Measurements from ENCODE around the gene ABLIM1.

The ABLIM1 gene

DNA sequence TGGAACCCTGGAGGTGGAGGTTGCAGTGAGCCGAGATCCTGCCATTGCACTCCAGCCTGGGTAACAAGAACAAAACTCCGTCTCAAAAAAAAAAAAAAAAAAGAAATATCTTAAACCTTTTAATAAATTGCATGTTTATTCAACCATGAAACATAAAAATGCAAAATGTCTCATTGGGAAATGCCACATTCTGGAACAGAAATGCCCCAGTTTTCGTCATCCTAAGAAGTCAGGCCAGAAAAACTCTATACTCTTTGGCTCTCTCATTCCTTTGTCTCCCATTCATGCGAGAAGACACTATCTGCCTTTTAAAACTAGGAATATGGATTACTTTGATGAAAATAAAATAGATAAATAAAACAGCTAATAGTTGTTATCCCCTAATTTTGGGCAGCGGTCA is 21.5 kb upstream of the ABLIM1 start:
- no peak for DNase-seq

GRCh38 chr10:114678820-114679219 is 20.7 kb upstream of the ABLIM1 start:
- DNase-seq = peak; percentile 67

- DNase-seq = no peak
Observed at GRCh38 chr10:114678336-114678735, 20.3 kb upstream of the ABLIM1 start.

DNA sequence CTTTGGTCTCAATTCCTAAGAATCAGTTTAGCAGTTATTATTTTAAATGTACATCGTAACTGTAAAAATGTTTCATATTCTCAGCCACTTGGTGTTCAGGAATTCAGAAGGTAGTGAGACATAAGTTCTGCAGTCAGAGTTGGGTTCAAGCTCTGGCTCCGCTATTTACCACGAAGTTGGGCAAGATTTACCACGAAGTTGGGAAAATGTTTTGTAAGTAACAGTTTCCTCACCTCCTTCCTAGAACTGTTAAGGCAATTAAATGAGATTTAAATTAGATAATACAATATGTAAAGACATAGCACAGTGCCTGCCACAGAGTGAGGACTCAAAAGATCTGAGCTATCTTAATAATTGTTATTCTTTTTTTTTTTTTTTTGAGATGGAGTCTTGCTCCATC is 16.3 kb upstream of the ABLIM1 start:
- DNase-seq = peak; percentile 74

- DNase-seq = no peak
Observed at GRCh38 chr10:114669648-114670047, 11.6 kb upstream of the ABLIM1 start.

DNA sequence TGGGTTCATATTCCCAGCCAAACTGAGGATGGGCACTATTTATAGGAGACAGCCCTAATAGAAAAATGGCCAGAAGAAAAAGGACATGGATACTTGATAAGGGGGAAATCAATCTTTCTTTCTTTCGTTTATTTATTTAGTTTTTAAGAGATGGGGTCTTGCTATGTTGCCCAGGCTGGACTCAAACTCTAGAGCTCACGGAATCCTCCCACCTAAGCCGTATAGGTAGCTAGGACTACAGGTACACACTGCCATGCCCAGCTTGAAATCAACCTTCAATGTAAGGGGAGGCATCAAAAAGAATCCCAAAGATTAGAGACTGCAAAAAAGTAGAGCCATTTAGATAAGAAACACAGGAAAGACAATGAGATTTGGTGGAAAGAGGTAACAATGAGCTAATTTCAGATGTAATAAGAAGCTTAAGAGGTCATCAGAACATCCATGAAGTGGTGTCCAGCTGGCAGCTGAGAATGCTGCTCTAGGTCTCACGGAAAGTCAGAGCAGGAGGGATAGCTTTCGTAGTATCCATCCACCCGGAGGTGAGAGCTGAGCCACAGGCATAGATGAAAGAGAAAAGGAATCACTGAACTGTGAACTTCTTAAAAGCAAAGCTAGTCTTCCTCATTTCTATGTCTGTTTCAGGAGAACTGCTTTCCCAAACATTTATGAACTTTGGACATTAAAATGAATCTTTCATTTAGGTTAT is 10.5 kb upstream of the ABLIM1 start:
- DNase-seq = no peak

DNA sequence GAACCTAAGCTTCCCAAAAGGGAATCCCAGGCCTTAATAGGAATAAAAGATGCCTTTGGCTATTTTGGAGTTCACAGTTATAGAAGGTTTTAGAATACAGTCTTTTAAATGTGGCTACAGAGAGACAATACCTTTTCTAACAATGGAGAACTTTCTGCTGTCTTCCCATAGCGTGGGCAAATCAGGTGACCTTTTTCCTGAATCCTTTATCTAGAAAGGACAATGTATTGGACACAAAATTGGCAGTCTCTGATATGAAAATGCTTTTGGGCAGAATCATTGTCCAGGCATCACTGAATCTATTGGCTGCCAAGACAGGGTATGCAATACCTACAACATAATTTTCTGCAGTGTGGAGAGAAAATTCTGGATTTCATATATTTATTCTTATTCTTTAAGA is 7.8 kb upstream of the ABLIM1 start:
- no peak for DNase-seq

- no peak for DNase-seq
Observed at GRCh38 chr10:114665406-114665805, 7.3 kb upstream of the ABLIM1 start.

DNA sequence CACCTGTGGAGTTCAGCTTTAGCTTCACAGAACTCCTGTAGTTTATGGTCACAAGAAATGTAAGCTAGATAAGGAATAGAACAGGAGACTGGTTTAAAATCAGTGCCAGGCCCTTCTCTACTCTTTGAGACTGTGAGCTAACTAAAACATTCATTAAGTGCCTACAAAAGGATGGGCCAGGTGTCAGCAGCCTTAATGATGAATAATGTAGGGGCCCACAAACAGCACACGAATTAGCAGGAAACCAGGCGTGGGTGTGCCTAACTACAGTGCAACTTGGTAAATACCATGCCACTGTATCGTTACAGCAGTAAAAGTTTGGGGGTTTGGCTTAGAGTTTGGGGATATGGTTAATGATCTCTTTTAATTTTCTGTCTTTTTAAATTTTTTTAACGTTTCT is 6.1 kb upstream of the ABLIM1 start:
- DNase-seq = no peak

GRCh38 chr10:114663626-114664025 is 5.6 kb upstream of the ABLIM1 start:
- no peak for DNase-seq

GRCh38 chr10:114662646-114663217 is 4.7 kb upstream of the ABLIM1 start:
- DNase-seq = no peak

DNA sequence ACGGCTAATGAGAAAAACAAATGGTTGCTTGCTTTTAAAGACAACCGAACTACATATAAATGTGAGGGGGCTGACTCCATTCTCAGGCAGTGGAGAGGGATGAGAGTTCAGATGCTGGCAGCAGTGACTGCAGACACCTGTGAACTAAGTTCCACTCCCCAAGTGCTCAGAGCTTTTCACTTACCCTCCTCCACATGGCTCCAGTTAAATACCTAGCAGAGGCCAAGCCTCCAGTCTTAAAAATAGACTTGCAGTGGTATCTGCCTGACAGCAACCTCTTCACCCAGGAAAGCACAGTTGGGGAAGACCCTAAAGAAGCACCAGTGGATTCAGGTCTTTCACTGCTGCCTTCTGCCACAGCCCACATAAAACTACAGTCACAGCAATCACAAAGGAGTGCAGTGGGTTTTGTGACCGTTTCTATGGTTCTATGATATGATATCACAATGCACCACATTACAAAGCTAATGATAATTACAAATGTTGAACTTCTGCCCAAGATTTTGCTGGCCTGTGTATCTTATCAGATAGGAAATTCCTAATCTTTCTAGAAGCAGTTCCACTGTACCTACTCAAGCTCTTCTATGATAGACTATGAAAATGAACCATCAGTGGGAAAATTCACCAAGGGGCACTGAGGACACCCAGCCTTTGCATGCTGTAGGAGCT is 3.3 kb upstream of the ABLIM1 start:
- DNase-seq = no peak

- no peak for DNase-seq
Observed at GRCh38 chr10:114655671-114656070, 2.4 kb downstream of the ABLIM1 start.

DNA sequence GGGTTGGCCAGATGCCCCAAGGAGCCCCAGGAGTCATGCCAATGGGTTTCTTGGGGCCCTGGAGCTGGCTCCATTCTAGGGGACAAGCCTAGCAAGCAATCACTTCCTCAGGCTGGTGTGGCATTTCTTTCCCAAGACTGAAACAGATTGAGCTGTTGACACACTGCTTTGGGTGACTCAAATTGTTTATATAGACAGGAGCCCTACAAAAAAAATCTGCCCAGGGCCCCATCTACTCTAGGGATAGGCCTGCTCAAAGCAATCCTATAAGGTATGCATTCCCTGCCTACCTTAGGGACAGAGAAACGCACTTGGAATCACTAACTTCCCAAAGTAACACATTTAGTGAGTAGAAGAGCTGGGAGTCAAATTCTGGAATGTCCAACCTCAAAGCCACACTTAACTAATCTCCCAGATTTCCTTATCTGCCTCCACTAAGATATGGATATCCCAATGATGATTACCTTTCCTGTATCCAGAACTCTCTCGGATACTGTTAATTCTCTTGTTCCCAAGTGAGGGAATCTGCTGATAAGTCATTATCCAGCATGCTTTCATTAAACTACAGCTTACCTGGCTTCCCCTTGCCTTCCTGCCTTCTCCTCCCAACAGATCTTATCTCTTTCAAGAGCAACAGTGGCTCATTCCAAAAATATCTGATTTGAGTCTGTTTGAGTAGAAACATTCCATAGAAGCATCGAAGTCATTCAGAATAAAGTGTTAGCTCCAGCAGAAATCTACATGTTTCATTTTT is 3.1 kb downstream of the ABLIM1 start:
- DNase-seq = no peak

DNA sequence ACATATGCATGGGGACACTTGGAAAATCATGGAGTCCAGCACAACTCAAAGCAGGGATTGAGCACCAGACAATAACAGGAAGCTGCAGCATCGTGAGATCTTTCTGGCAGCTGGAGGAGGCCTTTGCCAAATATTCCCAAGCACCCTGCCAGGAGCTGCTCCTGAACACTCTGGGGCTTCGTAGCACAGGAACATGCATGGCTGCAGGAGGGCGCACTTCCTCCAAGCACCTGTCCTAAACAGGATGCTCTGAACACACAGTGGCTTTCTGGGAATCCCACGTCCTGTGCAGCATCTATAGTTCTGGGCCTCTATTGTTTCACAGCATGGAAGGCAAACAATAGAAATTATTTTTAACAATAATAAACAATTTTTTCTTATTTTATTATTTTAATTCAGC is 4.1 kb downstream of the ABLIM1 start:
- DNase-seq = no peak

DNA sequence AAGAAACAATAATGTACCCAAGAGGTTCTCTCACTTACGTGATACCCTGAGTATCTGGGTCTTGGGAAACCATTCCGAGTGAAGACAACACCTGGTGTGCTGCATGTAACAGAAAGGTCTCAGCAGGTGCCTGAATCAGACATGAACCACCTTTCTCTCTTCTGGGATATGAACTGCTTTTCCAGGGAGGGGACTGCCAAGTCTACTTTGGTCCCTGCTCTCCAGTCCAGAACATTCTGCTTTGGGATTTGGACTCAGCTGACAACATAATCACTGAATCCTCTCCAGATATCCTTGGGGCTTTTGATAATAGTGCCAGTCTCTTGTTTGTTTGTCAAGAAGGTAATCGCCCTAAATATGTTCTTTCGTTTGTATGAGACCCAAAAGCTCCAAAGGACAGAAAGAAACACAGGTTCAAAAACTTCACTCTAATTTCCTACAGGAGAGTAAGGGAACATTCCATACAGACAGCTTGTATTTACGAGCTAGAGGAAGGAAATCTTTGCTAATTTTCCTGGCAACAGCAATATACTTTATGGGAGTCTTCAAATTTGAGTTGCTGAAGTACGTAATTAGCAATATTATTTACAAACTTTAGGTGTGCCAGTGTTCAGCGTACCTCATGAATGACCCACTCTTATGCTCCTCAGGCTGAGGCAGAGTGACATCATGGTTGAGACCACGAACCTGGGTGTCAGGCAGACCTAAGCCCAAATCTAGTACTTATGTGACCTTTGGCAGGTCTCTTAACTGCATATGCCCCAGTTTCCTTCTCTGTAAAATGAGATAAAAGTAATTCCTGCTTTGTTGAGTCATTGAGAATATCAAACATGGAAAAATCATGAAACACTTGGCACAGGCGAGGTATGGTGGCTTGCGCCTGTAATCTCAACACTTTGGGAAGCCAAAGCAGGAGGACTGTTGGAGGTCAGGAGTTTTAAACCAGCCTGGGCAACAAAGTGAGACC is 5.4 kb downstream of the ABLIM1 start:
- no peak for DNase-seq

DNA sequence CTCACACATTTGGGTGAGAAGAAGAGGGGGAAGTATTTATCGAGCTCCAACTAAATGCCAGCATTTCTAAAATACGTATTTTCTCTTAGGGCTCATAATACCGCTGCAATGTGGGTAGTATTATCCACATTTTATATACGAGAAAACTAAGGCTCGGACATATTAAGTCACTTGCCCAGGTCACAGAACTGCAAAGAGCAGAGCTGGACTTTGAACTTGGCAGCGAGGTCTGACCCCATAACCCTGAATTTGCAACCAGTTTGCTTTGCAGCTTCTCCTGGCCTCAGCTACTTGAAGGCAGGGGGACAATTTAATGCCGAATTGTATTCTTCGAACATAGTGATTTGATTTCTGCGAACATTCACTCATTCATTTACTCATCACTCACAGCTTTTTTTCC is 7.2 kb downstream of the ABLIM1 start:
- no peak for DNase-seq

DNA sequence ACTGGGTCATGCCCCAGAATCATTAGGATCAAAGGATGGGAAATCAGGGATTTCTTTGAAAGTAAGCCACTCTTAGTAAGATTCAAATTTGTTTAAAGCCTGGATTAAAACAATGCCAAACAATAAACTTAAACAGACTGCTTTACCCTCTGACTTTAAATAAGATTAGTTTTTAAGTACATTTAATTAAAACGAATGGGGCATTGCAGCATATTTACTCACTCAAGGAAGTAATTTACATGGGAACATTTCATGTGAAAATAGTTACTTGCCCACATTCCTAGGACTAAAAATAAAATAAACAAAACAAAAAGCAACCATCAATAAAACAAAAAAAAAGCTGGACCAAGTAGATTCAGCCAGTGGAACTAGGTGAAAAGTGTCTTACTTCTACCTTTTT is 7.8 kb downstream of the ABLIM1 start:
- no peak for DNase-seq

DNA sequence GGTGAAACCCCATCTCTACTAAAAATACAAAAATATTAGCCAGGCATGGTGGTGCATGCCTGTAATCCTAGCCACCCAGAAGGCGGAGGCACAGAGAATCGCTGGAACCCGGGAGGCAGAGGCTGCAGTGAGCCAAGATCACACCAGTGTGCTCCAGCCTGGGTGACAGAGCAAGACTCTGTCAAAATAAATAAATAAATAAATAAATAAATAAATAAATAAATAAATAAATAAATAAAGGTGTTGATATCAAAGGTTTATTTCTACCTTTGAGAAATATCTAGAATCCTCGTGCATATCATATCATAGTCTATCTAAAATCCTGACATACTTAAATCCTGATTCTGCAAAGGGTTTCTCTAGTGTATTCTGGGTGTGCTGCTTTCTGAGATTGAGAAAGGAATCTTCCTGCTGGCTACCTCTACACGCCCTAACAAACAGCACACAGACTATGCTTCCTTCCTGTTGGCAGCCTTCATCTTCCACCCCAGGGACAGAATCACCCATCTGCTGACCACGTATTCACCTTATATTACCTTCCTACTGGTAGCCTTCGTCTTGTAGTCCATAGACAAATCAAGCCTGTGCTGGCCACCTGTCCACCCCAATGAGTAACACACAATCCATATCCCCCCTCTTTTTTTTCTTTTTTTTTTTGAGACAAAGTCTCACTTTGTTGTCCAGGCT is 8.7 kb downstream of the ABLIM1 start:
- no peak for DNase-seq

DNA sequence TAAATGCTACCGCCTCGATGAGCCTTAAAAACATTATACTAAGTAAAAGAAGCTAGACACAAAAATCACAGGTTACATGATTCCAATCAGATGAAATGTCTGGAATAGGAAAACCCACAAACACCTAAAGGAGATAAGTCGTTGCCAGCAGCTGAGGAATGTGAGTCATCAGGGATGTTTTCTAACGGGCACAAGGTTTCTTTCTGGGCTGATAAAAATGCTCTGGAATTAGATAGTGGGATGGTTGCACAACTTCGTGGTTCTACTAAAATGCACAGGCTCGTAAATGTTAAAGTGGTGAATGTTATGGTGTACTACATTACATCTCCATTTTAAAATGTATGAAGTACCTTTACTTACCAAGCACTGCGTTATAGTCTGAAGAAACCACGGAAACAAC is 9.7 kb downstream of the ABLIM1 start:
- peak; percentile 67 for DNase-seq

GRCh38 chr10:114647545-114648138 is 10.4 kb downstream of the ABLIM1 start:
- DNase-seq = no peak

DNA sequence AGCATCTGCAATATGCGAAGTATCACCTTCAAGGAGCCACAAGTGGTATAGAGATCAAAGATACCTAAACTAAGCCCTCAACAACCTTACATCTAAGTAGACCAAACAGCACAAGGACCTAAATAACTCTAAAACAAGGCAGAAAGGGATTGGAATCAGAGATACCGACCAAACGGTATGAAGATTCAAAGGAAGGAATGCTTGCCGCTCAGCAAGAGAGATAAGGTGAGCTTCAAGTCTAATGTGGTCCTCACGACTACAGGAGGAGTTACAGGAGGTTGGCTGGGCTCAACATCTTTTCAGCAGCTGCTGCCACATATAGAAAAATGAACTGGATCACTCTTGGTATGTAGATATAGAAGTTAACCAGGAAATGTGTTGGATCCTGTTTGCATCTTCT is 11.6 kb downstream of the ABLIM1 start:
- no peak for DNase-seq

Measured in MV-4-11 (cell line).